ENCODE measurements around the gene BARX2.
"Not testable (repeated sequence)": the region's sequence is repeated elsewhere in the genome, so short reads cannot be mapped to it uniquely, and the experiment has no call there.

Gene BARX2, protein sequence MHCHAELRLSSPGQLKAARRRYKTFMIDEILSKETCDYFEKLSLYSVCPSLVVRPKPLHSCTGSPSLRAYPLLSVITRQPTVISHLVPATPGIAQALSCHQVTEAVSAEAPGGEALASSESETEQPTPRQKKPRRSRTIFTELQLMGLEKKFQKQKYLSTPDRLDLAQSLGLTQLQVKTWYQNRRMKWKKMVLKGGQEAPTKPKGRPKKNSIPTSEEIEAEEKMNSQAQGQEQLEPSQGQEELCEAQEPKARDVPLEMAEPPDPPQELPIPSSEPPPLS

DNA sequence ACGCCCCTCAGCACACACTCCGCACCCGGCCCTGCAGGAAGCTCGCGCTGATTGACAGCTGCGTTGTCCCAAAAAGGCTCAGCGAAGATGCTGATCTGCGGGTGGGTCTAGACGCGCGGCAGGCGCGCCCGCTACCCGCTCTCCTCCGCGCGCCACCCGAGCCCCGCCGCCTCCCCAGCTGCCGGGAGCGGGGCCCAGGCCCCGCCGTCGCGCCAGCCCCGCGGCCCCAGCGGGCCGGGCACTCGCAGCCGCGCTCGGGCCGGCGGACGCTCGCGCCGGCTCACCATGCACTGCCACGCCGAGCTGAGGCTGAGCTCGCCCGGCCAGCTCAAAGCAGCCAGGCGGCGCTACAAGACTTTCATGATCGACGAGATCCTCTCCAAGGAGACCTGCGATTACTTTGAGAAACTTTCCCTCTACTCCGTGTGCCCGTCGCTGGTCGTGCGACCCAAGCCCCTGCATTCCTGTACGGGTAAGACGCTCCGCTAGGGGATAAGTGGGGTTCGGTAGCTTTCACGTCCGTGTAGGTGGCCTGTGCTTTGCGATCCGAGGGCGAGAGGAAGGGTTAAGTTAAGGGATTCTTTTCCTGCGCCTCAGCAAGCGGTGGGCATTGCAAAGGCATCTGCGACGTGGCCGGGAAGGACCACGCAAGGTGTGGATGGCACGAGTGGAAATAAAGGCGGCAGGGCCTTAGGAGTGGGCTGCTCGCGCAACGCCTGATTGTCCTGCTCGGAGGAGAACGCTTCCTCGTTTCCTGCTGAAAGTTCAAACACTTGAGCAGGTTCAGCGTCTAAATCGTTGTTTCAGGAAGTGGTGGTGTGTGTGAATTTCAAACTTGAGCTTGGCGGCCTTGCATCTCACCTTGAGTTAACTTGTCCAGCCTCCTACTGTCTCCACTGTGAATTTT lies at the start of gene BARX2:
TSS of gene BARX2 (plus strand) at position 98 of the 907 bp plus-strand sequence. CDS start at position 286, 188 bp downstream.
- peak; percentile 14 for DNase-seq (ENCODE audit: low read depth)
- H3K4me3 ChIP-seq (ENCODE audit: control insufficient read depth, low read depth, low read length): no peak within 1 kb of the TSS
- TF ChIP-seq, protein P1, sequence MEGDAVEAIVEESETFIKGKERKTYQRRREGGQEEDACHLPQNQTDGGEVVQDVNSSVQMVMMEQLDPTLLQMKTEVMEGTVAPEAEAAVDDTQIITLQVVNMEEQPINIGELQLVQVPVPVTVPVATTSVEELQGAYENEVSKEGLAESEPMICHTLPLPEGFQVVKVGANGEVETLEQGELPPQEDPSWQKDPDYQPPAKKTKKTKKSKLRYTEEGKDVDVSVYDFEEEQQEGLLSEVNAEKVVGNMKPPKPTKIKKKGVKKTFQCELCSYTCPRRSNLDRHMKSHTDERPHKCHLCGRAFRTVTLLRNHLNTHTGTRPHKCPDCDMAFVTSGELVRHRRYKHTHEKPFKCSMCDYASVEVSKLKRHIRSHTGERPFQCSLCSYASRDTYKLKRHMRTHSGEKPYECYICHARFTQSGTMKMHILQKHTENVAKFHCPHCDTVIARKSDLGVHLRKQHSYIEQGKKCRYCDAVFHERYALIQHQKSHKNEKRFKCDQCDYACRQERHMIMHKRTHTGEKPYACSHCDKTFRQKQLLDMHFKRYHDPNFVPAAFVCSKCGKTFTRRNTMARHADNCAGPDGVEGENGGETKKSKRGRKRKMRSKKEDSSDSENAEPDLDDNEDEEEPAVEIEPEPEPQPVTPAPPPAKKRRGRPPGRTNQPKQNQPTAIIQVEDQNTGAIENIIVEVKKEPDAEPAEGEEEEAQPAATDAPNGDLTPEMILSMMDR (IDR thresholded peaks at IDR 0.05; ENCODE audit: control insufficient read depth, insufficient read depth, low read depth, low read length, missing control alignments): peak; percentile 49

DNA sequence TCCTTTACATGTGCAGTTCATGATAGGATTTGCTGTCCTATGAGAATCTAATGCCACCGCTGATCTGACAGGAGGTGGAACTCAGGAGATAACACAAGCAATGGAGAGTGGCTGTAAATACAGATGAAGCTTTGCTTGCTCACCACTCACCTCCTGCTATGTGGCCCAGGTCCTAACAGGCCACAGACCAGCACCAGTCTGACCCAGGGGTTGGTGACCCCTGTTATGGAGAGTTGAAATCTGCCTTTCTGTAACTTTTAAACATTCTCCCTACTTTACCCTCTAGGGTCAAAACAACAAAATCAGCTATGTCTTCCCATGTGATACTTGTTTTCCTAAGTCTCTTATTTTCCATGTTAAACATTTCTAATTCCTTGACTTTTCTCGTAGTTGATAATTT lies 48.7 kb upstream of the BARX2 start:
- TF ChIP-seq, protein P1 (IDR thresholded peaks at IDR 0.05; ENCODE audit: control insufficient read depth, insufficient read depth, low read depth, low read length, missing control alignments): no peak
- no peak for DNase-seq (ENCODE audit: low read depth)
- no peak overlapping the region for H3K4me3 ChIP-seq (ENCODE audit: control insufficient read depth, low read depth, low read length)

DNA sequence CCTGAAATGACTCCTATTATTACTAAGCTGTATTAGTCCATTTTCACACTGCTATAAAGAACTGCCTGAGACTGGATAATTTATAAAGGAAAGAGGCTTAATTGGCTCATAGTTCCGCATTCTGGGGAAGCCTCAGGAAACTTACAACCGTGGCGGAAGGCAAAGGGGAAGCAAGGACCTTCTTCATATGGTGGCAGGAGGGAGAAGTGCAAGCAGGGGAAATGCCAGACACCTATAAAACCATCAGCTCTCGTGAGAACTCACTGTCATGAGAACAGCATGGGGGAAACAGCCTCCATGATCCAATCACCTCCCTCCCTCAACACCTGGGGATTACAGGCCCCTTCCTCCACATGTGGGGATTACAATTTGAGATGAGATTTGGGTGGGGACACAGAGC lies 47.9 kb upstream of the BARX2 start:
- H3K4me3 ChIP-seq (ENCODE audit: control insufficient read depth, low read depth, low read length); DNase-seq (ENCODE audit: low read depth): not testable (repeated sequence)

DNA sequence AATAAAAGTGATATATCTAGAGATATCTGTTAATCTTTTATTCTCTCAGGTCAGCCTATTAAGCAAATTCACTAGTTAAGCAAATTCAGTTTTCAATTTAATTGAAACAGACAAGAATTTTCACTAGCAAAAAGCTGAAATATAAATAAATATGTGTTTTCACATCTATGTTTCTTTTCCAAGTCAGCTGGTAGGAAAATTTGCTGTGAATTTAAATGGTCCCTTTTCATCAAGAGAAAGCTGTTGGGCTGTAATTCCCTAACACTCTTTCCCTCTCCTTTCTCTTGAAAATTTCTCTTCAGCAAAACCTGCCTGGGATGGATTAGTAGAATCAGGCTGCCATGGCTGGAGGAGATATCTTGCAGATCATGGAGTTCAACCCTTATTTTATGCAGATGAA lies 46.9 kb upstream of the BARX2 start:
- TF ChIP-seq, protein P1 (IDR thresholded peaks at IDR 0.05; ENCODE audit: control insufficient read depth, insufficient read depth, low read depth, low read length, missing control alignments): no peak
- DNase-seq (ENCODE audit: low read depth): no peak
- no peak overlapping the region for H3K4me3 ChIP-seq (ENCODE audit: control insufficient read depth, low read depth, low read length)

DNA sequence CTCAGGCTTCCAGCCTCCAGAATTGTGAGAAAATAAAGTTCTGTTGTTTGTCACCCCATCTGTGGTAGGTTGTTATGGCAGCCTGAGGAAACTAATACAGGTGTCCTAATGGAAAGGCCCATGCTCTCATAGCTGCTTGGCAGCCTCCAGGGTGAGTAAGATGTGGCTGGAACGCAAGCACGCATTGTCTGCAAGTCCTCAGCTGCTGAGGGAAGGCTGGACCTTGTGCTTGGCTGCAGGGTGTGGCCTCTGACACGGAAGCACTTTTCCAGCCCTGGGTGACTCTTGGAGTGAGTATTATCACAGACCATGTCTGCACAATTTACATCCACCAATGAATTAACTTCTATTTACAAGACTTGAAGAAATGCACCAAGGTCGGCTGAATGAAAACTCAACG lies 44.4 kb upstream of the BARX2 start:
- DNase-seq (ENCODE audit: low read depth): no peak
- no peak overlapping the region for H3K4me3 ChIP-seq (ENCODE audit: control insufficient read depth, low read depth, low read length)
- TF ChIP-seq, protein P1 (IDR thresholded peaks at IDR 0.05; ENCODE audit: control insufficient read depth, insufficient read depth, low read depth, low read length, missing control alignments): no peak

DNA sequence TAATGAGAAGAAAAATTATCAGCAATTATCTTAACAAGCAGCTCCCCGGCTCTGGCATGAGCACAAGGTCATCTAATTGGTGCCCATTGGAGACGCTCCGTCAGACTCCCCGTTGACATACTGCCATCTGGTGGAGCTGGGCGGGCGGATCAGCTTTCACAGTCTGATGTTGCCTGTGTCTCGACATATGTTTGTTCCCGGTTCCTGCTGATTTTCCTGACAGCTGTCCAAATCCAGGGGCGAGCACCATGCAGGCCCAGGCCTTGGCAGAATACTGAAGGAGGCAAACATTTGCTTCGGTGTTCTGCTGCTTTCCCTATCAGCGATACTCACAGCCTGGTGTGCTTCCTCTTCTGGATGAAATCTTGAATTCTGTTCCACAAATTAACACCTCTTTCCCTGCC lies 43.8 kb upstream of the BARX2 start:
- no peak overlapping the region for H3K4me3 ChIP-seq (ENCODE audit: control insufficient read depth, low read depth, low read length)
- TF ChIP-seq, protein P1 (IDR thresholded peaks at IDR 0.05; ENCODE audit: control insufficient read depth, insufficient read depth, low read depth, low read length, missing control alignments): peak; percentile 97
- peak; percentile 20 for DNase-seq (ENCODE audit: low read depth)

DNA sequence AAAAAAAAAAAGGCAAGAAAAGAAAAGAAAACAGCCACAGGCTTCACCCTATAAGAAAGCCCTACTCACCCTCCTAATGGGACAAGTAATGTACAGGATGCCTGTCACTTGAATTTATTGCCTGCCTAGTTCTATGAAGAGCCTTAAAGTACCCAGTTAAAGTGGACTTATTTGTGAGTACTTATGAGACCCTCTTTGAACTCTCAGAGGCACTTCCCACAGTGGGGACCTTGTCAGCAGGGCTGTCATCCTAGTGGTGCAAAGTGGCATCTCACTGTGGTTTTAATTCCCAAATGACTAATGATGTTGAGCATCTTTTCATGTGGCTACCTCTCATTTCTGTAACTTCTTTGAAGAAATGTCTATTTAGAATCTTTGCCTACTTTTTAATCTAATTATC lies 41.8 kb upstream of the BARX2 start:
- H3K4me3 ChIP-seq (ENCODE audit: control insufficient read depth, low read depth, low read length): no peak overlapping the region
- TF ChIP-seq, protein P1 (IDR thresholded peaks at IDR 0.05; ENCODE audit: control insufficient read depth, insufficient read depth, low read depth, low read length, missing control alignments): peak; percentile 21
- DNase-seq (ENCODE audit: low read depth): no peak

DNA sequence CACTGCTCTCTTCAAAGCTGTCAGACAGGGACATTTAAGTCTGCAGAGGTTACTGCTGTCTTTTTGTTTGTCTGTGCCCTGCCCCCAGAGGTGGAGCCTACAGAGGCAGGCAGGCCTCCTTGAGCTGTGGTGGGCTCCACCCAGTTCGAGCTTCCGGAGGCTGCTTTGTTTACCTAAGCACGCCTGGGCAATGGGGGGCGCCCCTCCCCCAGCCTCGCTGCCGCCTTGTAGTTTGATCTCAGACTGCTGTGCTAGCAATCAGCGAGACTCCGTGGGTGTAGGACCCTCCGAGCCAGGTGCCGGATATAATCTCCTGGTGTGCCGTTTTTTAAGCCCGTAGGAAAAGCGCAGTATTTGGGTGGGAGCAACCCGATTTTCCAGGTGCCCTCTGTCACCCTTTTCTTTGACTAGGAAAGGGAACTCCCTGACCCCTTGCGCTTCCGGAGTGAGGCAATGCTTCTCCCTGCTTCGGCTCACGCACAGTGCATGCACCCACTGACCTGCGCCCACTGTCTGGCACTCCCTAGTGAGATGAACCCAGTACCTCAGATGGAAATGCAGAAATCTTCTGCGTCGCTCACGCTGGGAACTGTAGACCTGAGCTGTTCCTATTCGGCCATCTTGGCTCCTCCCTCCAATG lies 31.2 kb upstream of the BARX2 start:
- not testable (repeated sequence) for H3K4me3 ChIP-seq (ENCODE audit: control insufficient read depth, low read depth, low read length); DNase-seq (ENCODE audit: low read depth)

All from AG09309 (cell line).